GM18870 (cell line): ENCODE measurements around the gene FOXN3.
"Not testable (repeated sequence)": the region's sequence is repeated elsewhere in the genome, so short reads cannot be mapped to it uniquely, and the experiment has no call there.

Experiments
- ATAC-seq: cut with Tn5 transposase; IDR thresholded peaks from one replicate; pipeline ENCODE4 v1.9.1; 2021; ENCODE audit warnings: moderate library complexity; ENCODE audit not compliant: unreplicated experiment

The FOXN3 gene

GRCh38 chr14:89178376-89178775 is 238.7 kb downstream of the FOXN3 start:
- ATAC-seq = no peak

- no peak for ATAC-seq
Measured at GRCh38 chr14:89175881-89176799, 240.9 kb downstream of the FOXN3 start.

GRCh38 chr14:89171628-89172027 is 245.4 kb downstream of the FOXN3 start:
- no peak for ATAC-seq

- ATAC-seq = no peak
Measured at GRCh38 chr14:89171168-89171567, 245.9 kb downstream of the FOXN3 start.

GRCh38 chr14:89167705-89168104 is 249.3 kb downstream of the FOXN3 start:
- no peak for ATAC-seq

- ATAC-seq = no peak
Measured at GRCh38 chr14:89166633-89167032, 250.4 kb downstream of the FOXN3 start.

GRCh38 chr14:89165189-89166181 is 251.5 kb downstream of the FOXN3 start:
- peak; percentile 73 for ATAC-seq

- ATAC-seq = peak; percentile 31
Measured at GRCh38 chr14:89164168-89165073, 252.6 kb downstream of the FOXN3 start.

- ATAC-seq = no peak
Measured at GRCh38 chr14:89163031-89163636, 253.9 kb downstream of the FOXN3 start.

GRCh38 chr14:89162586-89162985 is 254.4 kb downstream of the FOXN3 start:
- no peak for ATAC-seq

GRCh38 chr14:89160437-89160836 is 256.6 kb downstream of the FOXN3 start:
- no peak for ATAC-seq

GRCh38 chr14:89158701-89159100 is 258.3 kb downstream of the FOXN3 start:
- ATAC-seq = no peak

- ATAC-seq = not testable (repeated sequence)
Measured at GRCh38 chr14:89158104-89158503, 258.9 kb downstream of the FOXN3 start.

- ATAC-seq = no peak
Measured at GRCh38 chr14:89155491-89155890, 261.5 kb downstream of the FOXN3 start.

GRCh38 chr14:89151693-89152092 is 265.3 kb downstream of the FOXN3 start:
- not testable (repeated sequence) for ATAC-seq

- no peak for ATAC-seq
Measured at GRCh38 chr14:89146274-89146673, 270.8 kb downstream of the FOXN3 start.

GRCh38 chr14:89144642-89145041 is 272.4 kb downstream of the FOXN3 start:
- ATAC-seq = no peak

GRCh38 chr14:89144066-89144465 is 273.0 kb downstream of the FOXN3 start:
- ATAC-seq = no peak

- no peak for ATAC-seq
Measured at GRCh38 chr14:89143595-89143994, 273.4 kb downstream of the FOXN3 start.

- ATAC-seq = no peak
Measured at GRCh38 chr14:89142366-89142765, 274.7 kb downstream of the FOXN3 start.
